ENCODE data around the gene KLHDC7A.

KLHDC7A gene

GRCh38 chr1:18484276-18484675 lies 3.5 kb downstream of the KLHDC7A start:
- no peak overlapping the region for H3K27ac ChIP-seq
- TF ChIP-seq ZFX (IDR thresholded peaks at IDR 0.05; ENCODE audit: borderline replicate concordance), result no peak
- TF ChIP-seq CTCF (IDR thresholded peaks at IDR 0.05), result no peak

GRCh38 chr1:18484721-18485120 lies 4.0 kb downstream of the KLHDC7A start:
- TF ChIP-seq CTCF (IDR thresholded peaks at IDR 0.05), result no peak
- no peak for TF ChIP-seq ZFX (IDR thresholded peaks at IDR 0.05; ENCODE audit: borderline replicate concordance)
- H3K27ac ChIP-seq, result no peak overlapping the region

GRCh38 chr1:18485227-18485626 lies 4.5 kb downstream of the KLHDC7A start:
- H3K27ac ChIP-seq, result no peak overlapping the region
- no peak for TF ChIP-seq ZFX (IDR thresholded peaks at IDR 0.05; ENCODE audit: borderline replicate concordance)
- no peak for TF ChIP-seq CTCF (IDR thresholded peaks at IDR 0.05)

GRCh38 chr1:18486195-18486594 lies 5.5 kb downstream of the KLHDC7A start:
- H3K27ac ChIP-seq, result no peak overlapping the region
- TF ChIP-seq CTCF (IDR thresholded peaks at IDR 0.05), result peak; percentile 23; the same call in 1 of the 2 replicates
- no peak for TF ChIP-seq ZFX (IDR thresholded peaks at IDR 0.05; ENCODE audit: borderline replicate concordance)

- H3K27ac ChIP-seq, result no peak overlapping the region
Observed at GRCh38 chr1:18489417-18490143, 8.8 kb downstream of the KLHDC7A start.

GRCh38 chr1:18491168-18491567 lies 10.4 kb downstream of the KLHDC7A start:
- TF ChIP-seq ZFX (IDR thresholded peaks at IDR 0.05; ENCODE audit: borderline replicate concordance) (no peak), CTCF (IDR thresholded peaks at IDR 0.05) (no peak)
- H3K27ac ChIP-seq, result no peak overlapping the region

More at GRCh38 chr1:18489417-18490143, 8.8 kb downstream of the KLHDC7A start:
- no peak for TF ChIP-seq CTCF (IDR thresholded peaks at IDR 0.05)
- no peak for TF ChIP-seq ZFX (IDR thresholded peaks at IDR 0.05; ENCODE audit: borderline replicate concordance)

- TF ChIP-seq ZFX (IDR thresholded peaks at IDR 0.05; ENCODE audit: borderline replicate concordance) (no peak), CTCF (IDR thresholded peaks at IDR 0.05) (no peak)
Observed at GRCh38 chr1:18494304-18494703, 13.6 kb downstream of the KLHDC7A start.

More at GRCh38 chr1:18494304-18494703, 13.6 kb downstream of the KLHDC7A start:
- no peak overlapping the region for H3K27ac ChIP-seq

Data from 22Rv1 (cell line).